Measurements from ENCODE around the gene SNX10.
A peak's percentile ranks its signal among the peaks of the same experiment; 100 is the strongest.
"Not testable (repeated sequence)": the region's sequence is repeated elsewhere in the genome, so short reads cannot be mapped to it uniquely, and the experiment has no call there.

Gene SNX10, protein sequence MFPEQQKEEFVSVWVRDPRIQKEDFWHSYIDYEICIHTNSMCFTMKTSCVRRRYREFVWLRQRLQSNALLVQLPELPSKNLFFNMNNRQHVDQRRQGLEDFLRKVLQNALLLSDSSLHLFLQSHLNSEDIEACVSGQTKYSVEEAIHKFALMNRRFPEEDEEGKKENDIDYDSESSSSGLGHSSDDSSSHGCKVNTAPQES

DNA sequence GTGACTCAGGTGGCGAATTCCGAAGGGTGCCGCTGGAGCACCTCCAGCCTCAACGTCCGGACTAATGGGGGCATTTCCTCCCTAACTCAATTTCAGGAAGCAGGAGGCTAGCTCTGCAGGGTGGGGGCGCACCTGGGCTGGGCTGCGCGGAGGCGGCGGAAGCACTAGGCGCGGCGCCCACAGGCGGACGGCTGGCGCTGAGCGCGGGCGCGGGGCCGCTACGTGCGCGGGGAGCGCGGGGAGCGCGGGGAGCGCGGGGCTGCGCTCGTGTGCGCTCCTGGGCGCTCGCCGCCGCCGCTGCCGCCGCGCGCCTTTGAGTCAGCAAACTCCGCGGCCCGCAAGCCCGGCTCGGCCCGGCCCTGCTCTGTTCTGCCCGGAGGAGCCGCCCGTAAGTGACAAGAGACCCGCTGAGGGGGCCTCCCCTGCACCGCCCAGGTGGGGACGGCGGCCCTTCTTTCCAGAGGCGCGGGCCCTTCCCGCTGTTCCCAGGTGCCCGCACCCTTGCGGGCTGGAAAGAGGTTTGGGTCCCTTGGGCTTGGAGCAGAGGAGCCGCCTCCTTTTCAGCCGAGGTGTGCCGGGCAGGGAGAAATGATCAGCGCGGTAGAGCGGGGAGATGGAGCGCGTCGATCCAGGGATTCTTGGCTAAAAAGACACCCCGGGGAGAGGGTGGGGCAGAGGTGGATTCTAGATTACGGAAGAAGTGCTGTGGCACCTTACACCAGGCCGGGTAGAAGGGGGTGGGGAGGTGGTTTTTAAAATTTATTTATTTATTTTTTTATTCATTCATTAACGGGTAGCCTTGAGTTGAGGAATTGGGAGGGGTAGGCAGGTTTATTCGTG, at the start of gene SNX10:
Gene SNX10 (plus strand): TSS at position 164 of the 840 bp plus-strand sequence. CDS start 54,581 bp downstream, outside the sequence.
- DNase-seq: peak; percentile 41

DNA sequence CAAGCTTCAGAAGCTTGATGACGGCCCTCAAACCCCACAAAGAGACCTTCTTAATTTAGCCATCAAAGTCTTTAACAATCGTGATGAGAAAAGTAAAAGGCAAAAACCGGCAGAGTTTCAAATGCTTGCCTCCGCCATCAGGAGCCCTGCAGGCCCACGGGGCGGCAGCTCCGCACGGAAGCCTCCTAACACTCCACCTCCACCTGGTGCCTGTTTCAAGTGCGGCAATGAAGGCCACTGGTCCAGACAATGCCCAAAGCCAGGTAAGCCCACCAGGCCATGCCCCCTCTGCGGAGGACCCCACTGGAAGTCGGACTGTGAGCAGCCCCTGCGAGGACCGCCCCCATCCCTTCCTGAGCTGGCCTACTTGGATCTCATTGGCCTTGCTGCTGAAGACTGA, 46.5 kb upstream of the SNX10 start:
- DNase-seq: no peak

DNA sequence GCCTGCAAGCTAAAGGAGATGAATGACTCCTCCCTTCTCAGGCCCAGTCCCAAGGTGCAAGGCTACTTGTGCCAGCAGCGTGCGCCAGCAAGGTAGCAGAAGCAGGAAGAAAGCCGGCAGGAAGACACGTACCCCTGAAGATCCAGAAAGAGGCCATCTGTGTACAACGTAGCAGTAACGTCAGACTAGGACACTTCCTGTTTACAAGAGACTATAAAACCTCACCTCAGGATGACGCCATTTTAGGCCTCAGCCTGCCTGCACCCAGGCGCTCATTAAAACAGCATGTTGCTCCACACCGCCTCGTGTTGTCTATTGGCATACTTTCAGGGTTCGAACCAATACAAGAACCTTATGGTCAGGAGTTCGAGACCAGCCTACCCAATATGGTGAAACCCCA, 41.4 kb upstream of the SNX10 start:
- no peak for DNase-seq

DNA sequence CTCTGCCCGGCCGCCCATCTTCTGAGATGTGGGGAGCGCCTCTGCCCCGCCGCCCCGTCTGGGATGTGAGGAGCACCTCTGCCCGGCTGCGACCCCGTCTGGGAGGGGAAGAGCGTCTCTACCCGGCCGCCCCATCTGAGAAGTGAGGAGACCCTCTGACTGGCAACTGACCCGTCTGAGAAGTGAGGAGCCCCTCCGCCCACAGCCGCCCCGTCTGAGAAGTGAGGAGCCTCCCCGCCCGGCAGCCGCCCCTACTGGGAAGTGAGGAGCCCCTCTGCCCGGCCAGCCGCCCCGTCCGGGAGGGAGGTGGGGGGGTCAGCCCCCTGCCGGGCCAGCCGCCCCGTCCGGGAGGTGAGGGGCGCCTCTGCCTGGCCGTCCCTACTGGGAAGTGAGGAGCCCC, 29.8 kb upstream of the SNX10 start:
- not testable (repeated sequence) for DNase-seq

DNA sequence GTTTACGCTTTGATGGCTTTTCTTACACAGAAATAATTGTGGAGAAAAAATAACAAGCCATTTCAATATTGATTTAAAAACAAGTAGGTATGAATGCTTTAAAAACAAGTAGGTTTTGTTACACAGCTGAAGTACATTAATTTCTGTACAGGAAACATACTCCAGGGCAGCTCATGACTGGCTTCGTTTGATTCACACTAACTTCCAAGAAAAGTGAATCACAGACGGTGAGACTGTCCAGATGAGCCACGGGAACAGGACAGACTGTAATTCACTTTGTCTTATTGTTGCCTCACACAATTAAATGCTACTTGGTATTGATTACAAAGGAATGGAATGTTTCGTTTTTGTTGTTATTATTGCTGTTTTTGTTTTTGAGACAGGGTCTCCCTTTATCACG, 26.6 kb upstream of the SNX10 start:
- no peak for DNase-seq

DNA sequence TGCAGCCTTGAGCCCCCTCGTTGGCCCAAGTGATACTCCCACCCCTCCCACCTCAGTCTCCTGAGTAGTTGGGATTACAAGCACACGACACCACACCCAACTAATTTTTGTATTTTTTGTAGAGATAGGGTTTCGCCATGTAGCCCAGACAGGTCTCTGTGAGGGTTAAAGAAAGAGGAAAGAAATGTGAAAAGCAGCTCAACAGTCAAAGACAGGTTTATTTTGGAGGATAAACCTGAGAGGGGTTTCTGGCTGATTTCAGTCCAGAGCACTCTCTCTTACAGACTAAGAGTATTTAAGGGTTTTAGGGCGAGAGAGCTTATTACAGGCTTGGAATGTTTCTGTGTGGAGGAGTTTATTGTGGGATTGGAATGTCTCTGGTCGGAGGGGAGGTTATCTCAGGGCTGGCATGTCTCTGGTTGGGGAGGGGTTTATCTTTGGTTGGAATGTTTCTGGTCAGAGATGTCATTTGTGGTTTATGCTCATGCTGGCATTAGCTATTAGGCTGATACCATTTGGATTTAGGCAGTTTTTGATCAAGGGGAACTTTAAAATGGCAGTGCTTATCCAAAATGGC, 26.1 kb upstream of the SNX10 start:
- DNase-seq: no peak

DNA sequence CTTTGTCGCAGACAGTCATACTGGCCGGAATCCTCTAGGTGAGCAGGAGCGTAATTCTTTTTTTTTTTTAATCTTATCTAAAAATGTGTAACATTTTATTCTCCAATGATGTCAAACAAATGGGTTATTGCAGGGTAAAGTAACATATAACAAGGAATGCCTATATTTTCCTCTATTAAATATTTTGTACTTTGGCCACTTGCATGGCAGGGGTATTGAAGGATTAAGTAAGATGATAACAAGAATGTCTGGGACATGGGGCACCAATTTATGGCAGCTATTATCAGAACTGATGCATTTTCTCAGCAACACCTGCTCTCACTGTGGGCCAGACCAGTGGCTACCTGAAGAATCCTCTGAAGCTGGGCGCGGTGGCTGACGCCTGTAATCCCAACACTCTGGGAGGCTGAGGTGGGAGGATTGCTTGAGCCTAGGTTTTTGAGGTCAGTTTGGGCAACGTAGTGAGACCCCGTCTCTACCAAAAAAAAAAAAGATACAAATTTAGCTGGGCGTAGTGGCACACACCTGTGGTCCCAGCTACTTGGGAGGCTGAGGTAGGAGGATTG, 24.0 kb upstream of the SNX10 start:
- no peak for DNase-seq

DNA sequence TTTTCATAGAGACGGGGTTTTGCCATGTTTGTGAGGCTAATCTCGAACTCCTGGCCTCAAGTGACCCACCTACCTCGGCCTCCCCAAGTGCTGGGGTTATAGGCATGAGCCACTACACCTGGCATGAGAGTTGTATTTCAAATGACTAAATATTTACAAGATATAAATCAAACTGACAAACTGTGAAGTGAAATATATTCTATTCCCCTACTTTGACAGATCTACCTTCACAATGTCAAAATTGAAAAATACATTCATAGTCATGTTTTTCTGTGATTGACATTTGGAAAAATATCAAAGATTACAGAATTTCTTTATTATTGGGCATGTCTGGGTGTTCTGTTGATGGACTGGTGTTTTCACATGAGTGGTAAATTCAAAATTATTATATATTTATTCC, 16.4 kb upstream of the SNX10 start:
- DNase-seq: no peak

DNA sequence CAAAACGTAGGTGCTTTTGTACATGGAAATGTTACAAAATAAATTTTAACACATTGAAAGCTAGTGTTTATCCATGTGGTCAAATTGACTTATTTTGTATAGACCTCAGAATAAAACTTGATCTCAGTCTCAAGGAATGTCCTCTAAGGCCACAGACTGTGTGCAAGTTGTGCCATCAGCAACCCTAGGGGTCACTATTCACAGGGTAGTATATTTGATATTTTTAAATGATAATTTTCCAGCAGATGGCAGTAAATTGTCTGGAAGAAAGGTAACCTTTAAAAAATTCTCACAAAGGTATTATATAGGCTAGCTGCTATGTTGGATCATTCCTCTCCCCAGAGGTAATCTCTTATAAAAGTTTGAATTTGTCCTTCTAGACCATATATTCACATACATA, 12.9 kb upstream of the SNX10 start:
- DNase-seq: no peak

DNA sequence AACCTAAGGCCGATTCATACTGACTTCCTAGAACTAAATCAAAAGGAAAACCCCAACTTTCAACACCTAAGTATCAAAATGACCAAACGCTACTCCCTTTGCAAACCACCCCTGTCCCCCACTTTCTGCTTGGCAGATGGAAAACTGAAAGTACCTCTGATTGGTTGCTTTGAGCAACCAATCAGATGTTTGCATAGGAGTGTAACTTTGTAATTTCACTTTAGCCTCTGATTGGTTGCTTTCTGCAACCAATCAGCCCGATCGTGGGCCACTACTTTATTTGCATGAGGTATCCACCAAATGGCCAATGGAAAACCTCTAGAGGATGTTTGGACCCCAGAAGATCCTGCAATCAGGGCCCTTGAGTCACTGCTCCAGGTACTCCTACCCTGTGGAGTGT, 12.3 kb upstream of the SNX10 start:
- no peak for DNase-seq

DNA sequence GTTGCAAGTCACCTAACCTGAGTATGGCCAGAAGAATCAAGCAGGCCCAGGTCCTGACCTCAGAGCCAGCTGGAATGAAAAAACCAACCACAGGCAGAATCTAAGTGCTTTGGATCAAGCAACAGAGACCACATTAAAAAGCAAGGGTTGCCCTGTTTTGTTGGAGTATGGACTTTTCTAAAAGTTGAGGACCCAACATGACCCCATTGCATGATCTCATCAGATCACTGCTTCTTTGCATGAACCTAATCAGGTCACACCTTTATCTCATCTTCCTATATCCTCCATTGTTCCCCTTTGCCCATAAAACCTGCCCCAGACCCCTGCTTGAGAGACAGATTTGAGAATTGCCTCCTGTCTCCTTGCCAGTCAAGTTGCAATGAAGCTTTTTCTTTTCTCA, 11.6 kb upstream of the SNX10 start:
- DNase-seq: no peak

DNA sequence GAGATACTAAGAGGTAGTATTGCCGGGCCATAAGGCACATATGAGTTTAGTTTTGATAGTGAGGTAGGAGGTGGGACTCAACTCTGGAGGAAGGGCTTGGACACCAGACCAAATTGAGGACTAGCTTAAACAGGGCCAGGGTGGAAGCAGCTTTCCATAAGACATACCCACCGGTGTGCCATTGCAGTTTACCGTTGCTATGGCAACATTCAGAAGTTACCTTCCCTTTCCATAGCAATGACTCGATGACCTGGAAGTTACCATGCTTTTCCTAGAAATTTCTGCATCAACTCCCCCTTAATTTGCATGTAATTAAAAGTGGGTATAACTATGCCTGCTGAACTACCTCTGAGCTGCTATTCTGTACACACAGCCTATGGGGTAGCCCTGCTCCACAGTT, 10.9 kb upstream of the SNX10 start:
- no peak for DNase-seq

DNA sequence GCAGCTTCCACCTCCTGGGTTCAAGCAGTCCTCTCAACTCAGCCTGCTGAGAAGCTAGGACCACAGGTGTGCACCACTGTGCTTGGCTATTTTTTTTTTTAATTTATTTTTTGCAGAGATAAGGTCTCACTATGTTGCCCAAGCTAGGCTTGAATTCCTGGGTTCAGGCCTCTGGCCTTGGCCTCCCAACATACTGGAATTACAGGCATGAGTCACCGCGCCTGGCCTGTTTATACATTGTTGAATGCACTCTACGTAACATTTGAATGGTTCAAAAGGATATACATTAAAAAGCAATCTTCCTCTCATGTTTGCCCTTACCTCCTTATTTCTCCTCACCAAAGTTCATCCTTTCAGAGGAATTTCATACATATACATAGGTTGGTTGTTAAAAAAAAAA, 7.2 kb upstream of the SNX10 start:
- DNase-seq: no peak

DNA sequence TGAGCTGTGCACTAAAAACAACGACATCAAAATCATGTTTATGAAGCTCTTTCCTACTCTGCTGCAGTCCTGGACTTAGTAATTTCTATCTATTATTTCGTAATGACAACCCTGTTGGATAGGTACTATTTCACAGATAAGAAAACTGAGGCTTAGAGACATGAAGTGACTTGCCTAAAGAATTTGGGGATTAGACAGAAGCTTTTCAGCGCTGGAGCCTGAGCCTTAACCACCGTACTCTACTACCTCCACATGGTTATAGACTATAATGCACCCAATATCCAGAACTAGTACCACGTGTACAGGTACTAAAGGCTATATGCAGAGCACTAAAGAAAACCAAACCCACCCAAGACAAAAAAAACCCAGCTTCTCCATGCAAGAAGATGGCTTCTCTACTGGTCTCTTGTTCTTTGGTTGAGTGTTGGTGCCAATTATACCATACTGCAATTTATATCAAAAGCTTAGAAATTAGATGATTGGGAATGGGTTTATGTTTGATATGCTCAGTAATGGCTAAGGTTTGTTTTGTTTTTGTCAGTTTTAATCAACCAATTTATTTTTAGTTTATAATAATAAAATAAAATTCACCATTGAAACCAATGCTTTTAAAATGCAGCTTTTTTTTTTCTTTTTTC, 6.5 kb upstream of the SNX10 start:
- DNase-seq: no peak

DNA sequence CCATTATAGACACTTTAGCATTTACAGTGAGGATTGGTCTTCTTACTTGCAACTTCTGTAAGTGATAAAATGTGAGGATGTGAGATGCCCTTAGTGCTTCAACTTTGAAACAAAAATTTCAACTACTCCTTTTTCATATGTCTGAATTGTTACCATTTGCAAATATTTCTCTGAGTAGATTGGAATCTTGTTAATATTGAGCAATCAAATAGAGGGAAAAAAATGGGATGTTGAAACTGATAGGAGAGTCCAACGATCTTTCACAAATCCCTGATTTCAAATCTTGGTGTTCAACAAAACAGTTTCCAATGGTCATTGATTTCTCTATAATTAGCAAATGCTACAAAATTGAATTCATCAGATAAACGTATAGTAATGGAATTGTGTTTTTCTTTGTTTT, 5.5 kb upstream of the SNX10 start:
- no peak for DNase-seq

DNA sequence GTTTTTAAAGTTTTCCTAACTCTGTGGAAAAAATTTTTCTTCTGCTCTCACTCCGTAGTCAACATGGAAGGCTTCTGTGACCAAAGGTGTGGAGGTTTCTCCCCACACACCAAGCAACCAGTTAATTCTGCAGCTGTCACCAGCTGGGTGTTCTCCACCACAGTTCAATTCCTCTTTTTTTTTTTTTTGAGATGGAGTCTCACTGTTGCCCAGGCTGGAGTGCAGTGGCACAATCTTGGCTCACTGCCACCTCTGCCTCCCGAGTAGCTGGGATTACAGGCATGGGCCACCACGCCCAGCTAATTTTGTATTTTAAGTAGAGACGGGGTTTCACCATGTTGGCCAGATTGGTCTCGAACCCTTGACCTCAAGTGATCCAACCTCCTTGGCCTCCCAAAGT, 3.5 kb upstream of the SNX10 start:
- not testable (repeated sequence) for DNase-seq

DNA sequence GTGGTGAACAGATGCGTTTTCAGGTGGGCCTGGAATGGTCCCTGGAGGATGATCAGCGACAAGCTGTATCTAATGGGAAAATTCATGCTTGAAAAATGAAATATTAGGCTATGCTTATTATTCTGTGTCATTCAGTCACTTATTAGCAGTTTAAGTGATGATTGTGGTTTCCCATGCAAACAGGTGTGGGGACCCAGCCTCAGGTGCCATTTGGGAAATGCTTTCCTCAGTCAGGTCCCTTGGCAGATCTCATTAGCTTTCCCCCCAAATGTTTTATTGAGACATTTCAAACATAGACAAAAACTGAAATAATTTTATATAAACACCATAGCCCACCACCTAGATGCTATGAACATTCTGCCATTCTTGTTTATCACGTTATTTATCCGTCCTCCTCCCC, 411 bp upstream of the SNX10 start:
- no peak for DNase-seq

DNA sequence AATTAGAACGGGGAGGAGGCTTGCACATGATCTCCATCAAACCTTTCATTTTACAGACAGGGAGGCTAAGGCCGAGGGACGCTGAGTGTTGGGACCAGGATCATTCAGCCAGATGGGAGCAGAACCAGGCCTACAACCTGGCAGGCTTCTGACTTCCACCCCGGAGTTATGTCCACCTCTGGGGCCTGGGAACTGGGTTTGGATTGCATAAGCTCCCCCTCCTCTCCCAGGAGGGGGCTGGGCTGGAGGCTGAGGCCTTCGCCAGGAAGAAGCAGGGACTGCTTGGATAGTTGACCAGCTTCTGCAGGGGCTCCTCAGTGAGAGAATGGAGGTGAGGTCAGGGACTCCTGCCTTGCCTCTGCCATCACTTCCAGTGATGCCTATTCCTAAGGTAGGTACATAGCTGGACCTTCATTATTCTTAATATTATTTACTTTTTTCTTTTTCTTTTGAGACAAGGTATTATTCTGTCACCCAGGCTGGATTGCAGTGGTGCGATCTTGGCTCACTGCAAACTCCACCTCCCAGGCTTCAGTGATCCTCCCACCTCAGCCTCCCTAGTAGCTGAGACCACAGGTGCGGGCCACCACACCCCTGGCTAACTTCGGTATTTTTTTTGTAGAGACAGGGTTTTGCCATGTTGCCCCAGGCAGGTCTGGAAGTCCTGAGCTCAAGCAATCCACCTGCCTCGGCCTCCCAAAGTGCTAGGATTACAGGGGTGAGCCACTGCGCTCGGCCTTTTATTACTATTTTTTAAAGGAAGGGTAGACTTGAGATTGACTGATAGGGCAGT, 1.3 kb downstream of the SNX10 start:
- DNase-seq: no peak

DNA sequence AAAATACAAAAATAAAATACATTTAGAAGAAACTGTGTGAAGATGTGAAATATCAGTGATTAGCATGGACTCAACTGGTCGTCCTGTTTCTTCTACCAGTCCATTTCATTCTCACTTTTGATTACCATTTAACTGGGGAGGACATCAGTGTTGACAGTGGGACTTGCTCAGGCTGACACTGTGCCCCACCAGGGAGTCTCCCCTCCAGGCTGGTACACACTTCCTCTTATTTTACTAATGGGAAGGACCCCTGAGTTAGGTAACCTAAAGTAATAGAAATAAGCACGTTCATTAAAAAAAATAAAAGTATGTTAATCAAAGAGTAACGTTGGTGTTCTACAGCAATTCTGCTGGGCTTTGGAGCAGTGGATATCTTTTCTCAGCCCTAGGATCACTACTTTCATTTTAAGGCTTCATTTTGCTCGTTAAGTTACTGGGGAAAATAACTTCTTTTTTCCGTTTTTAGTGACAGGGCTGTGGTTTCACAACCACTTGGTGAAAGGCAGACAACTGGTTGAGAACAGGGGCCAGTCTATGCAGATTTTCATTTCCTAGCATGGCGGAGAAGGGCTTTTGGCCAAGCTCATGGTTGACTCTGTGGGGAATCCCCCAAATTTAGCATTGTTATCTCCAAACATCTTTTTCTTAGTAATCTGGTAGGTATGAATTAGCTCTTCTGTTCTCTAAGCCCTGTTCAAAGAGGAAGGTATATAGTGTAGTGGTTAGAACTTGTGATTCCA, 2.1 kb downstream of the SNX10 start:
- no peak for DNase-seq

DNA sequence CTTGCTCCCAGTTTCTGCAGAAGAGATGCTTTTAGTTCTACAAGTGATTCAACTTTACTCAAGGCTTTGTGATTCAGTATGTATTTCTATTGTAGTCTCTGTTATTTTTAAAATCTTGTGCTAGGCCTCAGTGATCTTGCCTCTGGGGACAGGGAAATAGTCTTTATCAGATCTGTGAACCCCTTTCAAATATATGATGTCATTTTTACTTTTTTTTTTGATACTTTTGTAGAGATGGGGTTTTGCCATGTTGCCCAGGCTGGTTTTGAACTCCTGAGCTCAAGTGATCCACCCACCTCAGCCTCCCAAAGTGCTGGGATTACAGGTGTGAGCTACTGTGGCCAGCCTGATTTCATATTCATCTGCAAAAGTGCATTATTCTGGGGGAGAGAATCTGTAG, 3.4 kb downstream of the SNX10 start:
- no peak for DNase-seq

DNA sequence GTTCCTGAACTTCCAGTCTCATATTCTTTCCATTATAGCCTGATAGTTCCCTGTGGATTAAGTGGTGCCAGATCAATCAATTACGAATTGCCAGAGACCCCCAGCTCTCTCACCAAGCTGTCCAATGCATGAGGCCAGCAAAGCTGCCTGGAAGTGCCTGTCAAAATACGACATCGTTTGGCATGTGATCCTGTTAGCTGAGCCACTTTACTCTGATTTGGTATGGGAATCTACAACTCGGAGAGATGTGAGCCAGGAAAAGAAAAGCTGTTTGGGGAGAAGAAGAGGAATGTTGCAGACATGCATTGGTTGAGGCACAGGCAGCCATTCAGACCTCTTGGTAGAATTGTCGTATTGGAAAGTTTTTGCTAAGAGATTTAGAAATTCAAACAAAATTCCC, 3.9 kb downstream of the SNX10 start:
- DNase-seq: no peak

DNA sequence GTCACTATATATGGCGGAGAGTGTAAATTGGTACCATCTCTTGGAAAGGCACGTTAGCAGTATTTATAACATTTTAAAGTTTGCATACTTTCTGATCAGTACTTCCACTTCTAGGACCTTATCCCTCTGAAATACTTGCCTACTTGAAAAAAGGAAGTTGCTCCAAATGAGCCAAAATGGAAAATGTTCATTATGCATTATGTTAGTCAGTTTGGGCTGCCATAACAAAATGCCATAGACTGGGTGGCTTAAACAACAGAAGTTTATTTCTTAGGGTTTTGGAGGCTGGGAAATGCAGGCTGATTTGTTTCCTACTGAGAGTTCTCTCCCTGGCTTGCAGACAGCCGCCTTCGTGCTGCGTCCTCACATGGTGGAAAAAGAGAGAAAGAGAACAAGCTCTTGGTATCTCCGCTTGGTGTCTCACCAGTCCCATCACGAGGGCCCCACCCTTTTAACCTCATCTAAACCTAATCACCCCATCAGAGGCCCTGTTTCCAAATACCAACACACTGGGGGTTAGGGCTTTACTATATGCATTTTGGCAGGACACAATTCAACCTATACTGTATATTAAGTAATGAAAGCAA, 6.9 kb downstream of the SNX10 start:
- no peak for DNase-seq

Measured in DMS 273 treated with DMSO at 0.1 percent for 48 hours (cell line).